Endothelial cell of umbilical vein (primary cell): ENCODE data around the gene KAT2B.

Experiments used
- TF ChIP-seq, protein P1 (sequence below), 2 donors: IDR thresholded peaks; 1 replicate in 1 of 2; 2 replicates in 1 of 2; pipeline ENCODE4 v1.5.1; 2011; ENCODE audit warnings: low read length in 2 of 2, mild to moderate bottlenecking in 2 of 2, moderate library complexity in 2 of 2, control low read depth in 1 of 2, inconsistent platforms in 1 of 2, low read depth in 1 of 2; ENCODE audit not compliant: insufficient read depth in 1 of 2; ENCODE audit errors: extremely low read depth in 1 of 2
- TF ChIP-seq, protein P2 (sequence below): IDR thresholded peaks from 2 replicates; pipeline ENCODE4 v1.6.1; 2011; ENCODE audit not compliant: insufficient read depth, insufficient read length

DNA sequence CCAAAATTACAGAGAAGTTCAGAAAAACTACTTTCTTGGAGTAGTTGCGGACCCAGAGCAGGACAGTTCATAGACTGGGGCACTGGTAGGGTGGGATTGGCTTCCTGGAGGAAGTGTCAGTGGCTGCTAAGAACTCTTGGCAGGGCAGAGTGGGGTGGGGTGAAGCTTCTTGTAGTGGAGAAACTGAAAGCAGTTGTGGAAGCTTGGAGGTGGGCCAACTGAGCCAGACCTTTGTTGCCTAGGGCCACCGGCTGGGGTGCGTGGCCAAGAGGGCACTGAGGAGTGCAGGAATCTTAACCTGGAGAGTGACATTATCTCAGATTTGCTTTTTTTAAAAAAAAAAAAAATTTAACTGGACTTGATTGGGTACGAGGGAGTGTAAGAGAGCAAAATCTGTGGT, 3.1 kb downstream of the KAT2B start:
- TF ChIP-seq, protein P1, sequence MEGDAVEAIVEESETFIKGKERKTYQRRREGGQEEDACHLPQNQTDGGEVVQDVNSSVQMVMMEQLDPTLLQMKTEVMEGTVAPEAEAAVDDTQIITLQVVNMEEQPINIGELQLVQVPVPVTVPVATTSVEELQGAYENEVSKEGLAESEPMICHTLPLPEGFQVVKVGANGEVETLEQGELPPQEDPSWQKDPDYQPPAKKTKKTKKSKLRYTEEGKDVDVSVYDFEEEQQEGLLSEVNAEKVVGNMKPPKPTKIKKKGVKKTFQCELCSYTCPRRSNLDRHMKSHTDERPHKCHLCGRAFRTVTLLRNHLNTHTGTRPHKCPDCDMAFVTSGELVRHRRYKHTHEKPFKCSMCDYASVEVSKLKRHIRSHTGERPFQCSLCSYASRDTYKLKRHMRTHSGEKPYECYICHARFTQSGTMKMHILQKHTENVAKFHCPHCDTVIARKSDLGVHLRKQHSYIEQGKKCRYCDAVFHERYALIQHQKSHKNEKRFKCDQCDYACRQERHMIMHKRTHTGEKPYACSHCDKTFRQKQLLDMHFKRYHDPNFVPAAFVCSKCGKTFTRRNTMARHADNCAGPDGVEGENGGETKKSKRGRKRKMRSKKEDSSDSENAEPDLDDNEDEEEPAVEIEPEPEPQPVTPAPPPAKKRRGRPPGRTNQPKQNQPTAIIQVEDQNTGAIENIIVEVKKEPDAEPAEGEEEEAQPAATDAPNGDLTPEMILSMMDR (IDR thresholded peaks at IDR 0.05; ENCODE audit: extremely low read depth in 1 of 2, insufficient read depth in 1 of 2, low read depth in 1 of 2, low read length in 2 of 2): no peak
- TF ChIP-seq, protein P2, sequence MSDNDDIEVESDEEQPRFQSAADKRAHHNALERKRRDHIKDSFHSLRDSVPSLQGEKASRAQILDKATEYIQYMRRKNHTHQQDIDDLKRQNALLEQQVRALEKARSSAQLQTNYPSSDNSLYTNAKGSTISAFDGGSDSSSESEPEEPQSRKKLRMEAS: no peak
